Esophagus squamous epithelium (tissue), 4 donors: ENCODE results near the gene HTR6.

Experiments
- POLR2A ChIP-seq, 4 donors: fragments of 450-650 bp; IDR thresholded peaks; one replicate each; pipeline ENCODE4 v1.6.1; 2017; ENCODE audit warnings: antibody characterized with exemption in 4 of 4, mild to moderate bottlenecking in 4 of 4, moderate library complexity in 3 of 4
- TF ChIP-seq, protein P1 (sequence below), 6 experiments: fragments of 450-650 bp in 4 of 6; fragments of 200-600 bp in 2 of 6; sonication (generic) in 2 of 6; IDR thresholded peaks; one replicate each; pipeline ENCODE4 v1.5.1; 2016 to 2019; ENCODE audit warnings: antibody characterized with exemption in 6 of 6, mild to moderate bottlenecking in 4 of 6, moderate library complexity in 4 of 6

DNA sequence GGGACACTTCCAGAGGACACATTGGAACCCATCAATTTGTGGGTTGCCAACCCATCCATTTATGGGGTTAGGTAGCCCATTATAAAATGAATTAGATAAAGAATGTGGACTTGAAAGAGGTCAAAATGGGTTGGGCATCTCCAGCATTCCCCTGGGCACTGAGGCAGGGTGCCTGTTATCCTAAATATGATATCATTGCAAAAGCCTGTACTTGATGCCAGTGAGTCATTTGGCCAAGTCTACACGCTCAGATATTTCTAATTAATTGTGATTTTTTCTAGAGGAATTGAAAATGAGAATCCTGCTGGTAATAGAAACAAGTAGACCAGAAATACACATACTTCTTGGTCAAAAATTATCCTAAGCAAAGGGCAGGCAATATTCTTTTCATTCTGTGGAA is 42.5 kb upstream of the HTR6 start:
- TF ChIP-seq, protein P1, sequence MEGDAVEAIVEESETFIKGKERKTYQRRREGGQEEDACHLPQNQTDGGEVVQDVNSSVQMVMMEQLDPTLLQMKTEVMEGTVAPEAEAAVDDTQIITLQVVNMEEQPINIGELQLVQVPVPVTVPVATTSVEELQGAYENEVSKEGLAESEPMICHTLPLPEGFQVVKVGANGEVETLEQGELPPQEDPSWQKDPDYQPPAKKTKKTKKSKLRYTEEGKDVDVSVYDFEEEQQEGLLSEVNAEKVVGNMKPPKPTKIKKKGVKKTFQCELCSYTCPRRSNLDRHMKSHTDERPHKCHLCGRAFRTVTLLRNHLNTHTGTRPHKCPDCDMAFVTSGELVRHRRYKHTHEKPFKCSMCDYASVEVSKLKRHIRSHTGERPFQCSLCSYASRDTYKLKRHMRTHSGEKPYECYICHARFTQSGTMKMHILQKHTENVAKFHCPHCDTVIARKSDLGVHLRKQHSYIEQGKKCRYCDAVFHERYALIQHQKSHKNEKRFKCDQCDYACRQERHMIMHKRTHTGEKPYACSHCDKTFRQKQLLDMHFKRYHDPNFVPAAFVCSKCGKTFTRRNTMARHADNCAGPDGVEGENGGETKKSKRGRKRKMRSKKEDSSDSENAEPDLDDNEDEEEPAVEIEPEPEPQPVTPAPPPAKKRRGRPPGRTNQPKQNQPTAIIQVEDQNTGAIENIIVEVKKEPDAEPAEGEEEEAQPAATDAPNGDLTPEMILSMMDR (IDR thresholded peaks at IDR 0.05): no peak
- TF ChIP-seq POLR2A (IDR thresholded peaks at IDR 0.05): no peak
